Mucosa of gallbladder (tissue), 1 donor: ENCODE measurements around the gene LBHD1. TPM values are rescaled to one million over a fixed set of nuclear protein-coding genes. Genes with fewer than 3 reads are reported as not detected.
"Not testable (repeated sequence)": the region's sequence is repeated elsewhere in the genome, so short reads cannot be mapped to it uniquely, and the experiment has no call there.

Experiments used
- DNase-seq: peaks from one replicate; pipeline ENCODE4 v3.0.0-alpha.2; 2020; ENCODE audit warnings: low spot score
- total RNA-seq: library from RNA; stranded (reverse); gene quantifications from one replicate; pipeline ENCODE4 v1.2.1, GENCODE V29; 2021
- donor health status: DM: no; HTN: no; CAD: no.

LBHD1 gene
- total RNA-seq, 1 donor from 2014 or later, result 7.7 TPM

DNA sequence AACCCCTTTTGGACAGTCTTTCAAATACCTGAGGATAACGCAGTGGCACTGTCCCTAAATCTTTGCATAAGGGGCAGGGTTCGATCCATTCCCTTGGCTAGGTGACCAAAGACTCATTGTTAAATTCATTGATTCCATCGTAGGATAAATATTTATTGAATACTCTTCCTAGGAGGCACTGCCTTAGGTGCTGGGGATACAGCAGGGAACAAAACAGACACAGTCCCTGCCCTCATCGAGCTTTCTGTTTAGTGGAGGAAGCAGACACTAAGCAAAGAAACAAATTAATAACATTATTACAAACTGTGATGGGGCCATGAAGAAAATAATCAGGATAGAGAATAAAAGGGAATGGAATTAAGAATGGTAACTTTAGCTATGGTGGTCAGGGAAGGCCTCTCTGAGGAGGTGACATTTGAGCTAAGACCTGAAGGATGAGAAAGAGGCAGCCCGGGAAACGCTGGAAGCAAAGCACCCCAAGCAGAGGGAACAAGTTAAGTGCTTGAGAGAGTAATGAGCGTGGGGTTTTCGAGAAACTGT, 51.0 kb downstream of the LBHD1 start:
- no peak for DNase-seq

DNA sequence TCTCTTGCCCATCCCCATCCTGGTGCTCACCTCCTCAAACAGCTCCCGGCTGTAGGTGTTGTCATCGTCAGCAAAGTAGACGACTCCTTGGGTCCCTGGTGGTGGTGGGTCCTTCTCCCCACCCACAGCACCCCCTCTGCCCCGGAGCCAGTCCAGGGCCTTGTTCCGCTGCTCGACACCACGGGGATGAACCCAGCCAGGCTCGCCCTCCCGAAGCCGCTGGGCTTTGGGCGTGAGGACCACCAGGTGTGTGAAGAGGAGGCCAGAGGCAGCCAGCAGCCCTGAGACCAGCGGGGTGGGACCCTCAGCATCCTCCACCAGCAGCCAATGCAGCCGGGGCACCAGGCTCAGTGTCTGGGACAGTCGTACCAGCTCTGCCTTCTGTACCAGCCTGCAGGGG, 55.1 kb downstream of the LBHD1 start:
- DNase-seq, result not testable (repeated sequence)

DNA sequence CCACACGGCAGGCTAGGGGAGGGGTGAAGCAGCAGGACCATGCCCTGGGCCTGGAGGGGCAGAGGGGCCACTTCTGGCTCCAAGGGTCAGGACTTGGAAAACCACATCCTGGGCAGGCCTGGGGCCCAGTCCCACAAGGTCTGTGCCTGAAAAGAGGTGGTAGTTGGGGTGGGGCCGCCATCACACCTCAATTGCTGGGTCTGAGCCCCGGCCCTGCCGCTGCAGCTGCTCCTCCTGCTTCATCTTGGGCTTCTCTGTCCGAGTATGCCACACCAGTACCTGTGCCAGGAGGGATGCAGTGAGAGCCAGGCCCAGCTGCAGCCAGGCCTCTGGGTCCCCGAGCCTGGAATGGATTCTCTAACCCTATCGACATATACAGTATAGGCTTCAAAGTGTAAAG, 56.5 kb downstream of the LBHD1 start:
- DNase-seq, result no peak

DNA sequence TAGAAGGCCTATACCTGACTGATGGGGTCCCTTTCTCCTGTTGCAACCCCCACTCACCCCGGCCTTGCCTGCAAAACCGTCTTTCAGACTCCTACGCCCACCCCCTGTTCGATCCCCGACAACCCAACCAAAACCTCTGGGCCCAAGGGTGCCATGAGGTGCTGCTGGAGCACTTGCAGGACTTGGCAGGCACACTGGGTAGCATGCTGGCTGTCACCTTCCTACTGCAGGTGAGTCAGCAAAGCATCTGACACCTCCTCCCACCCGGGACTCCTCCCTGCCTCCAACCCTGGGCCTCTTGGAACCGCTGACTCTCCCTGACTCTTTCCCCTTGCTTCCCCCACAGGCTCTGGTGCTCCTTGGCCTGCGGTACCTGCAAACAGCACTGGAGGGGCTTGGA, 57.8 kb downstream of the LBHD1 start:
- DNase-seq, result peak; percentile 65

DNA sequence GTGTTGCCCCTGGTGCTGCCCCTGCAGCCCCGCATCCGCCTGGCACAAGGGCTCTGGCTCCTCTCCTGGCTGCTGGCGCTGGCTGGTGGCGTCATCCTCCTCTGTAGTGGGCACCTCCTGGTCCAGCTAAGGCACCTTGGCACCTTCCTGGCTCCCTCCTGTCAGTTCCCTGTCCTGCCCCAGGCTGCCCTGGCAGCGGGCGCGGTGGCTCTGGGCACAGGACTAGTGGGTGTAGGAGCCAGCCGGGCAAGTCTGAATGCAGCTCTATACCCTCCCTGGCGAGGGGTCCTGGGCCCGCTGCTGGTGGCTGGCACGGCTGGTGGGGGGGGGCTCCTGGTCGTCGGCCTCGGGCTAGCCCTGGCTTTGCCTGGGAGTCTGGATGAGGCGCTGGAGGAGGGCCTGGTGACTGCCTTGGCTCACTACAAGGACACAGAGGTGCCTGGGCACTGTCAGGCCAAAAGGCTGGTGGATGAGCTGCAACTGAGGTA, 58.7 kb downstream of the LBHD1 start:
- no peak for DNase-seq

Other genes starting within 250 kb of the LBHD1 start
- gene AHNAK, start 125.5 kb downstream of the LBHD1 start, total RNA-seq, result 549 TPM
- 1,062 TPM for gene EEF1G, start 98.4 kb downstream of the LBHD1 start, total RNA-seq
- 26.2 TPM for gene TUT1, start 80.7 kb downstream of the LBHD1 start, total RNA-seq
- 87.6 TPM for gene MTA2, start 70.4 kb downstream of the LBHD1 start, total RNA-seq
- gene EML3, start 59.5 kb downstream of the LBHD1 start, total RNA-seq, result 66.1 TPM
- 9.9 TPM for gene ROM1, start 59.0 kb downstream of the LBHD1 start, total RNA-seq
- gene B3GAT3, start 50.3 kb downstream of the LBHD1 start, total RNA-seq, result 60.7 TPM
- gene GANAB, start 25.7 kb downstream of the LBHD1 start, total RNA-seq, result 266 TPM
- gene INTS5, start 19.0 kb downstream of the LBHD1 start, total RNA-seq, result 23.7 TPM
- gene C11orf98, start 7.1 kb downstream of the LBHD1 start, total RNA-seq, result 50.8 TPM
- gene CSKMT, start 7.0 kb downstream of the LBHD1 start, total RNA-seq, result 10.6 TPM
- 11.1 TPM for gene UQCC3, start 594 bp downstream of the LBHD1 start, total RNA-seq
- 86.9 TPM for gene UBXN1, start 6.8 kb upstream of the LBHD1 start, total RNA-seq
- gene LRRN4CL, start 17.3 kb upstream of the LBHD1 start, total RNA-seq, result 4.3 TPM
- gene BSCL2, start 35.2 kb upstream of the LBHD1 start, total RNA-seq, result 108 TPM
- gene GNG3, start 35.4 kb upstream of the LBHD1 start, total RNA-seq, result 0.40 TPM
- gene HNRNPUL2, start 55.2 kb upstream of the LBHD1 start, total RNA-seq, result 51.9 TPM
- 38.9 TPM for gene TTC9C, start 56.2 kb upstream of the LBHD1 start, total RNA-seq
- gene ZBTB3, start 81.9 kb upstream of the LBHD1 start, total RNA-seq, result 21.4 TPM
- gene POLR2G, start 89.3 kb upstream of the LBHD1 start, total RNA-seq, result 53.5 TPM
- gene TAF6L, start 99.1 kb upstream of the LBHD1 start, total RNA-seq, result 24.0 TPM
- 67.8 TPM for gene TMEM179B, start 115.1 kb upstream of the LBHD1 start, total RNA-seq
- gene TMEM223, start 119.7 kb upstream of the LBHD1 start, total RNA-seq, result 19.9 TPM
- gene NXF1, start 133.2 kb upstream of the LBHD1 start, total RNA-seq, result 85.7 TPM
- 48.8 TPM for gene STX5, start 159.8 kb upstream of the LBHD1 start, total RNA-seq
- not detected for gene TEX54, start 160.6 kb upstream of the LBHD1 start, total RNA-seq
- 31.6 TPM for gene WDR74, start 167.3 kb upstream of the LBHD1 start, total RNA-seq
- 104 TPM for gene SLC3A2, start 208.6 kb upstream of the LBHD1 start, total RNA-seq
- 0.09 TPM for gene CHRM1, start 249.1 kb upstream of the LBHD1 start, total RNA-seq